ENCODE measurements around the gene SOS2.

GRCh38 chr14:50215416-50215815 is 16.0 kb downstream of the SOS2 start:
- TF ChIP-seq POLR2A (IDR thresholded peaks at IDR 0.05) (no peak), CTCF (IDR thresholded peaks at IDR 0.05) (no peak)
